CD14-positive monocyte (primary cell): ENCODE results near the gene PBX3. TPM values are rescaled to one million over a fixed set of nuclear protein-coding genes. Genes with fewer than 3 reads are reported as not detected.
"Not testable (repeated sequence)": the region's sequence is repeated elsewhere in the genome, so short reads cannot be mapped to it uniquely, and the experiment has no call there.

Source experiments
- DNase-seq, 3 donors: peaks; one replicate each; pipeline ENCODE4 v3.0.0-alpha.2; 2011 to 2022
- H2AFZ ChIP-seq: 2 replicates; pipeline ENCODE4 v1.6.0; 2012; ENCODE audit warnings: mild to moderate bottlenecking, low read depth, low read length, inconsistent platforms; ENCODE audit not compliant: insufficient read depth, poor library complexity, severe bottlenecking
- H3K27ac ChIP-seq, 2 donors: 1 replicate in 1 of 2; 2 replicates in 1 of 2; pipeline ENCODE4 v1.5.1; 2012 to 2013; ENCODE audit warnings: low read length in 2 of 2, control low read depth in 1 of 2, inconsistent platforms in 1 of 2, low read depth in 1 of 2, mild to moderate bottlenecking in 1 of 2
- H3K27me3 ChIP-seq, 2 donors: one replicate each; pipeline versions ENCODE4 v1.6.0 to v1.6.1; 2011 to 2013; ENCODE audit warnings: low read length in 2 of 2; ENCODE audit not compliant: control insufficient read depth in 2 of 2, insufficient read depth in 2 of 2
- H3K36me3 ChIP-seq, 2 donors: replicated peaks in 1 of 2; 1 replicate in 1 of 2; 2 replicates in 1 of 2; pipeline versions ENCODE4 v1.5.1 to v1.6.1; 2012 to 2013; ENCODE audit warnings: low read length in 2 of 2, control low read depth in 1 of 2, inconsistent platforms in 1 of 2, mild to moderate bottlenecking in 1 of 2; ENCODE audit not compliant: insufficient read depth in 2 of 2, control insufficient read depth in 1 of 2
- H3K4me1 ChIP-seq, 2 donors: 1 replicate in 1 of 2; 2 replicates in 1 of 2; pipeline versions ENCODE4 v1.5.1 to v1.6.1; 2012 to 2013; ENCODE audit warnings: low read length in 2 of 2, control low read depth in 1 of 2, inconsistent platforms in 1 of 2, mild to moderate bottlenecking in 1 of 2, moderate library complexity in 1 of 2; ENCODE audit not compliant: insufficient read depth in 2 of 2, control insufficient read depth in 1 of 2
- H3K4me2 ChIP-seq: replicated peaks from 2 replicates; pipeline ENCODE3; 2012; ENCODE audit warnings: low read length, moderate library complexity, mild to moderate bottlenecking; ENCODE audit not compliant: poor library complexity, severe bottlenecking; ENCODE audit errors: extremely low read depth
- H3K4me3 ChIP-seq, 3 experiments: fragments of 200-600 bp in 1 of 3; sonication (generic) in 1 of 3; replicated peaks in 1 of 3; 1 replicate in 2 of 3; 2 replicates in 1 of 3; pipeline ENCODE4 v1.5.1; 2011 to 2013; ENCODE audit warnings: low read length in 3 of 3, mild to moderate bottlenecking in 3 of 3, control low read depth in 2 of 3, low read depth in 2 of 3, inconsistent platforms in 1 of 3, moderate library complexity in 1 of 3
- H3K79me2 ChIP-seq: 2 replicates; pipeline ENCODE4 v1.6.0; 2012; ENCODE audit warnings: mild to moderate bottlenecking, control low read depth, inconsistent platforms, low read length, moderate library complexity; ENCODE audit not compliant: insufficient read depth
- H3K9ac ChIP-seq: 2 replicates; pipeline ENCODE4 v1.6.0; 2017; ENCODE audit warnings: low read length, mild to moderate bottlenecking; ENCODE audit not compliant: insufficient read depth, poor library complexity, severe bottlenecking
- H3K9me3 ChIP-seq, 2 donors: replicated peaks in 1 of 2; 1 replicate in 1 of 2; 2 replicates in 1 of 2; pipeline versions ENCODE4 v1.5.1 to v1.6.1; 2012 to 2013; ENCODE audit warnings: low read length in 2 of 2, control low read depth in 1 of 2; ENCODE audit not compliant: control insufficient read depth in 1 of 2, insufficient read depth in 1 of 2
- H4K20me1 ChIP-seq: 2 replicates; pipeline ENCODE4 v1.6.0; 2012; ENCODE audit warnings: mild to moderate bottlenecking, low read length, control low read depth, moderate library complexity; ENCODE audit not compliant: insufficient read depth
- H3K27ac Mint-ChIP-seq, 7 donors: one replicate each; pipeline ENCODE4 v1.8.0; 2020; ENCODE audit warnings: mild to moderate bottlenecking in 7 of 7, mixed read lengths in 7 of 7, moderate library complexity in 6 of 7, inconsistent platforms in 2 of 7
- H3K27me3 Mint-ChIP-seq, 3 donors: one replicate each; pipeline ENCODE4 v1.8.0; 2021 to 2022; ENCODE audit warnings: low read depth in 3 of 3, mild to moderate bottlenecking in 3 of 3, mixed read lengths in 3 of 3, moderate library complexity in 3 of 3, inconsistent platforms in 1 of 3
- H3K36me3 Mint-ChIP-seq, 2 donors: one replicate each; pipeline ENCODE4 v1.8.0; 2020; ENCODE audit warnings: mixed read lengths in 2 of 2, inconsistent platforms in 1 of 2, mild to moderate bottlenecking in 1 of 2
- H3K4me1 Mint-ChIP-seq: one replicate; pipeline ENCODE4 v1.8.0; 2020; ENCODE audit warnings: mild to moderate bottlenecking, mixed read lengths
- H3K4me3 Mint-ChIP-seq, 2 donors: one replicate each; pipeline ENCODE4 v1.8.0; 2020; ENCODE audit warnings: mild to moderate bottlenecking in 2 of 2, mixed read lengths in 2 of 2, moderate library complexity in 1 of 2
- H3K9me3 Mint-ChIP-seq, 7 donors: one replicate each; pipeline ENCODE4 v1.8.0; 2020 to 2022; ENCODE audit warnings: mixed read lengths in 7 of 7, mild to moderate bottlenecking in 6 of 7, moderate library complexity in 6 of 7, inconsistent platforms in 2 of 7
- whole genome bisulfite sequencing: methylation state at CpG from one replicate; pipeline ENCODE4 v1.1.5; 2013; ENCODE audit warnings: missing lambda C conversion rate; ENCODE audit not compliant: insufficient coverage; 5-methylcytosine and 5-hydroxymethylcytosine counted together
- intact Hi-C, 2 donors: fragments of 100-400 bp; cut with micrococcal nuclease; formaldehyde crosslinking; loops; one replicate each; pipeline versions ENCODE4 v1.15.0 to v1.15.1; 2023
- polyA plus RNA-seq, 3 donors: library from polyadenylated mRNA; depleted of rRNA in 1 of 3; unstranded in 2 of 3; stranded (reverse) in 1 of 3; fragments of 300-500 nt in 2 of 3; fragments of >200 nt in 1 of 3; fragmentation: Illumina TruSeq in 2 of 3; gene quantifications; 1 replicate in 2 of 3; 2 replicates in 1 of 3; pipeline ENCODE4 v1.2.3, GENCODE V29; 2012 to 2021
- TF ChIP-seq, protein P1 (sequence below): fragments of 200-600 bp; IDR thresholded peaks from one replicate; pipeline ENCODE4 v1.8.0; 2022; ENCODE audit warnings: antibody characterized with exemption, mild to moderate bottlenecking

The PBX3 gene
- polyA plus RNA-seq, 3 donors: 6.6 to 22.7 (median 7.1) TPM

DNA sequence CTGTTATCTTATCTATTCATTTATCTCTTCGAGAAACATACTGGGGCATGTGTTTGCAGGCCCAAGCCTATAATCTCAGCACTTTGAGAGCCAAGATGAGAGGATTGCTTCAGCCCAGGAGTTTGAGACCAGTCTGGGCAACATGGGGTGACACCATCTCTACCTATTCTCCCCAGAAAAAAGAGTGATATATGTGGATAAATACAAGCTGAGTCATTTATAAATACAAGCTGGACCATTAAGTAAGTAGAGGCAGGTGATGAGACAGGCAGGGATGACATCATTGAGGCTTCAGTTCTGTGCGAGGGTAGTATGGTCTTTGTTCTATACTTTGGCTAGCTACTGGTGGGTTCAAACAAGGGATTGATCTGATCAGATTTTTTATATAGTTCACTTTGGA is 25.6 kb downstream of the PBX3 start:
- Histone ChIP-seq H3K27me3 (no peaks in the 10 kb centered on the region), H3K36me3 (no peaks in the 10 kb centered on the region), H3K79me2 (peaks cover 72% of the 10 kb centered on the region), H3K9ac (no peak overlapping the region), H2AFZ (no peak overlapping the region), H3K9me3 (no peaks in the 10 kb centered on the region), H4K20me1 (no peaks in the 10 kb centered on the region), H3K4me3 (no peak overlapping the region), H3K4me2 (peak overlapping the region; percentile 12), H3K27ac (peak overlapping the region in 1 of 2 donors; percentile 16), H3K4me1 (peaks cover 9 to 13% of the 10 kb centered on the region in 2 donors)
- intact Hi-C loops: no loop called here
- WGBS: 100% methylated on average over 1 of the region's 2 CpGs
- TF ChIP-seq, protein P1, sequence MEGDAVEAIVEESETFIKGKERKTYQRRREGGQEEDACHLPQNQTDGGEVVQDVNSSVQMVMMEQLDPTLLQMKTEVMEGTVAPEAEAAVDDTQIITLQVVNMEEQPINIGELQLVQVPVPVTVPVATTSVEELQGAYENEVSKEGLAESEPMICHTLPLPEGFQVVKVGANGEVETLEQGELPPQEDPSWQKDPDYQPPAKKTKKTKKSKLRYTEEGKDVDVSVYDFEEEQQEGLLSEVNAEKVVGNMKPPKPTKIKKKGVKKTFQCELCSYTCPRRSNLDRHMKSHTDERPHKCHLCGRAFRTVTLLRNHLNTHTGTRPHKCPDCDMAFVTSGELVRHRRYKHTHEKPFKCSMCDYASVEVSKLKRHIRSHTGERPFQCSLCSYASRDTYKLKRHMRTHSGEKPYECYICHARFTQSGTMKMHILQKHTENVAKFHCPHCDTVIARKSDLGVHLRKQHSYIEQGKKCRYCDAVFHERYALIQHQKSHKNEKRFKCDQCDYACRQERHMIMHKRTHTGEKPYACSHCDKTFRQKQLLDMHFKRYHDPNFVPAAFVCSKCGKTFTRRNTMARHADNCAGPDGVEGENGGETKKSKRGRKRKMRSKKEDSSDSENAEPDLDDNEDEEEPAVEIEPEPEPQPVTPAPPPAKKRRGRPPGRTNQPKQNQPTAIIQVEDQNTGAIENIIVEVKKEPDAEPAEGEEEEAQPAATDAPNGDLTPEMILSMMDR: no peak
- H3K27ac Mint-ChIP-seq: peak overlapping the region in 4 of 7 donors; percentile 26 to 79 (median 38)
- no peaks in the 10 kb centered on the region for H3K27me3 Mint-ChIP-seq
- peaks cover 0 to 2% (median 0%) of the 10 kb centered on the region in 7 donors for H3K9me3 Mint-ChIP-seq
- H3K36me3 Mint-ChIP-seq: peaks cover 3% of the 10 kb centered on the region in 2 donors
- H3K4me1 Mint-ChIP-seq: peaks cover 24% of the 10 kb centered on the region
- peak overlapping the region in 1 of 2 donors; percentile 54 for H3K4me3 Mint-ChIP-seq
- DNase-seq: no peak

DNA sequence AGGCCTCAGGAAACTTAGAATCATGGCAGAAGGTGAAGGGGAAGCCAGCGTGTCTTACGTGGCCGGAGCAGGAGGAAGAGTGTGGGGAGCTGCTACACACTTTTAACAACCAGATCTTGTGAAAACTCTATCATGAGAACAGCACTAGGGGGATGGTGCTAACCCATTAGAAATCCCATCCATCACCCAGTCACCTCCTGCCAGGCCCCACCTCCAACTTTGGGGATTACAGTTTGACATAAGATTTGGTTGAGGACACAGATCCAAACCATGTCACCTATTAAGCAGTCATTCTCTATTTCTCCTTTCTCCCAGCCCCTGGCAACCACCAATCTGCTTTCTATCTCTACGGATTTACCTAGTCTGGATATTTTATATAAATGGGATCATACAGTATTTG is 26.9 kb downstream of the PBX3 start:
- Histone ChIP-seq H2AFZ (no peak overlapping the region), H3K4me2 (no peak overlapping the region), H3K27ac (no peak overlapping the region), H3K9ac (no peak overlapping the region), H4K20me1 (no peaks in the 10 kb centered on the region), H3K4me3 (no peak overlapping the region), H3K4me1 (peaks cover 9 to 13% of the 10 kb centered on the region in 2 donors), H3K79me2 (peaks cover 65% of the 10 kb centered on the region), H3K36me3 (no peaks in the 10 kb centered on the region), H3K27me3 (no peaks in the 10 kb centered on the region), H3K9me3 (no peaks in the 10 kb centered on the region)
- H3K4me3 Mint-ChIP-seq: no peak overlapping the region
- intact Hi-C loops: no loop called here
- peaks cover 22% of the 10 kb centered on the region for H3K4me1 Mint-ChIP-seq
- TF ChIP-seq, protein P1: no peak
- no peaks in the 10 kb centered on the region for H3K27me3 Mint-ChIP-seq
- H3K36me3 Mint-ChIP-seq: peaks cover 0 to 3% of the 10 kb centered on the region in 2 donors
- DNase-seq: no peak
- peak overlapping the region in 1 of 7 donors; percentile 70 for H3K27ac Mint-ChIP-seq
- WGBS: no CpG with 5 or more reads among the region's 4 CpGs
- H3K9me3 Mint-ChIP-seq: peaks cover 0 to 2% (median 0%) of the 10 kb centered on the region in 7 donors

GRCh38 chr9:125776789-125777188 is 29.6 kb downstream of the PBX3 start:
- H3K4me2 ChIP-seq, intact Hi-C loops, H3K27ac Mint-ChIP-seq, H3K36me3 ChIP-seq, H3K4me3 Mint-ChIP-seq, H3K36me3 Mint-ChIP-seq, H3K9ac ChIP-seq, H3K27ac ChIP-seq, H3K27me3 ChIP-seq, H3K27me3 Mint-ChIP-seq, H3K4me3 ChIP-seq, H4K20me1 ChIP-seq, H2AFZ ChIP-seq, DNase-seq, H3K9me3 ChIP-seq: not testable (repeated sequence)
- Mint-ChIP-seq H3K4me1 (peaks cover 17% of the 10 kb centered on the region), H3K9me3 (peaks cover 0 to 10% (median 4%) of the 10 kb centered on the region in 7 donors)
- H3K79me2 ChIP-seq: peaks cover 59% of the 10 kb centered on the region
- 85% methylated on average over 4 of the region's 4 CpGs for WGBS
- H3K4me1 ChIP-seq: peaks cover 9 to 13% of the 10 kb centered on the region in 2 donors
